ENCODE data around the gene ERCC6.

ERCC6 gene

GRCh38 chr10:49538381-49539319 is at the start of gene ERCC6:
Gene ERCC6, minus strand, starts transcription at chr10:49539121.
- no peak for TF ChIP-seq CTCF (IDR thresholded peaks at IDR 0.05; ENCODE audit: low read depth, low read length)
- H3K4me3 ChIP-seq (replicated peaks in 1 of 2; ENCODE audit: low read depth in 2 of 2, low read length in 2 of 2): peak within 1 kb of the TSS; percentile 73 to 75

GRCh38 chr10:49587981-49588380 is 49.1 kb upstream of the ERCC6 start:
- TF ChIP-seq CTCF (IDR thresholded peaks at IDR 0.05; ENCODE audit: low read depth, low read length): no peak

More at GRCh38 chr10:49538381-49539319, at the start of gene ERCC6:
- DNase-seq (ENCODE audit: low read depth in 2 of 2): peak; percentile 99

GRCh38 chr10:49585387-49585786 is 46.5 kb upstream of the ERCC6 start:
- peak in 1 of 2 donors; percentile 65 for DNase-seq (ENCODE audit: low read depth in 2 of 2)
- no peak for TF ChIP-seq CTCF (IDR thresholded peaks at IDR 0.05; ENCODE audit: low read depth, low read length)
- H3K4me3 ChIP-seq (replicated peaks in 1 of 2; ENCODE audit: low read depth in 2 of 2, low read length in 2 of 2): no peak overlapping the region

More at GRCh38 chr10:49587981-49588380, 49.1 kb upstream of the ERCC6 start:
- H3K4me3 ChIP-seq (replicated peaks in 1 of 2; ENCODE audit: low read depth in 2 of 2, low read length in 2 of 2): no peak overlapping the region
- DNase-seq (ENCODE audit: low read depth in 2 of 2): no peak

- DNase-seq (ENCODE audit: low read depth in 2 of 2): peak in 1 of 2 donors; percentile 41
- no peak for TF ChIP-seq CTCF (IDR thresholded peaks at IDR 0.05; ENCODE audit: low read depth, low read length)
- H3K4me3 ChIP-seq (replicated peaks in 1 of 2; ENCODE audit: low read depth in 2 of 2, low read length in 2 of 2): no peak overlapping the region
Observed at GRCh38 chr10:49579621-49580020, 40.7 kb upstream of the ERCC6 start.

GRCh38 chr10:49578392-49578791 is 39.5 kb upstream of the ERCC6 start:
- no peak for TF ChIP-seq CTCF (IDR thresholded peaks at IDR 0.05; ENCODE audit: low read depth, low read length)
- no peak for DNase-seq (ENCODE audit: low read depth in 2 of 2)
- no peak overlapping the region for H3K4me3 ChIP-seq (replicated peaks in 1 of 2; ENCODE audit: low read depth in 2 of 2, low read length in 2 of 2)

- TF ChIP-seq CTCF (IDR thresholded peaks at IDR 0.05; ENCODE audit: low read depth, low read length): no peak
- no peak for DNase-seq (ENCODE audit: low read depth in 2 of 2)
- no peak overlapping the region for H3K4me3 ChIP-seq (replicated peaks in 1 of 2; ENCODE audit: low read depth in 2 of 2, low read length in 2 of 2)
Observed at GRCh38 chr10:49577182-49577925, 38.4 kb upstream of the ERCC6 start.

Data from cardiac fibroblast (primary cell).